NCI-H524 treated with DMSO at 0.1 percent for 48 hours (cell line): ENCODE measurements around the gene GPR25.

ENCODE experiments used
- DNase-seq: peaks from one replicate; lab custom pipeline; 2025; lab: John Stamatoyannopoulos, UW

Gene GPR25

DNA sequence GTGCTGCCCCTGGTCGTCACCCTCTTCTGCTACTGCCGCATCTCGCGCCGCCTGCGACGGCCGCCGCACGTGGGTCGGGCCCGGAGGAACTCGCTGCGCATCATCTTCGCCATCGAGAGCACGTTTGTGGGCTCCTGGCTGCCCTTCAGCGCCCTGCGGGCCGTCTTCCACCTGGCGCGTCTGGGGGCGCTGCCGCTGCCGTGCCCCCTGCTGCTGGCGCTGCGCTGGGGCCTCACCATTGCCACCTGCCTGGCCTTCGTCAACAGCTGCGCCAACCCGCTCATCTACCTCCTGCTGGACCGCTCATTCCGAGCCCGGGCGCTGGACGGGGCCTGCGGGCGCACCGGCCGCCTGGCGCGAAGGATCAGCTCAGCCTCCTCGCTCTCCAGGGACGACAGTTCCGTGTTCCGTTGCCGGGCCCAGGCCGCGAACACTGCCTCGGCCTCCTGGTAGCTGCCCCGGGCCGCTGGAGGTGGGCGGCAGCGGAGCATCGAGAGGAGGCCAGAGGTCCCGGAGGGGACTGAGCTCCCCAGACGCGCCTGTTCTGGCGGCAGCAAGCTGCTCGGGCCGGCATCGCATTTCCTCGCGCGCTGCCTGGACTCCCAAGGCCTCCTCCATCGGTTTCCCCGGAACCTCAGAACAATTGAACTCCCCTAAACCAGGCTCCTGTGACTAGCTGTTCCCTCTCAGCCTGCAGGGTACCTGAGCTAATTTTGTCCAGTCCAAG, 1.1 kb downstream of the GPR25 start:
- no peak for DNase-seq

DNA sequence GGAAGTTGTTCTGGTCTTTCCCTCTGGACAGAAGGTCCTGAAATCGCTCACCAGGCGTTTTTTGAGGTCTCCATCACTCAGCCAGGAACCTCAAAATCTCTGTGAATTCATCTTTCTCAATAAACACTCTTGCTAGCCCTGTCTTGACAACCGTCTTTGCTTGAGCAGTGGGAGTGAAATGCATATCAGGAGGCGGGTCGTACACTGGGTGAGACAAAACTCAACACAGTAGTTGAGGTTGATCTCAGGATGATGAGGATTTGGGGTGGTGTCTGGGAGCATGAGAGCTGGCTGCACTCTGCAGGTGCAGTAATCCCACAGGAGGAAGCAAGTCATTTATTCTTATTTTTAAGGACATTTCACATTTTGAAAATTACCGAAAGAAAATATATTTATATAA, 1.9 kb downstream of the GPR25 start:
- DNase-seq, result no peak

DNA sequence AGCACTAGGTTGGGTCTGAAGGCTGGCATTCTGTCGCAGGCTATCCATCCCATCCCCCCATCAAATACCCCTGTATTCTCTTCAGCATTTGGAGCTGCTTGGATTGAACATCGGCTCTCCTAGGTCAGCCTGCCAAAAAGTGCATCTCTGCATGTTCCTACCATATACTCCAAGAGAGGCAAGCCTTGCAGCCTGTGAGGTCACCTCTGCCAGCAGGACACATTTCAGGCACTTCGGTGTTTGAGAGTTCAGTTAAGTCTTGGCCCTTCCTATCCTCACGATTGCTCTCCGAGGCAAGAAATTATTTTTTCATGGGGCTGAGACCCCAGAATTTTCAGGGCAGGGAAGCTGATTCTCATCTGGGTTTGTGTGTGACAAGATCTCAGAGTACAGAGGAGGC, 2.6 kb downstream of the GPR25 start:
- no peak for DNase-seq

DNA sequence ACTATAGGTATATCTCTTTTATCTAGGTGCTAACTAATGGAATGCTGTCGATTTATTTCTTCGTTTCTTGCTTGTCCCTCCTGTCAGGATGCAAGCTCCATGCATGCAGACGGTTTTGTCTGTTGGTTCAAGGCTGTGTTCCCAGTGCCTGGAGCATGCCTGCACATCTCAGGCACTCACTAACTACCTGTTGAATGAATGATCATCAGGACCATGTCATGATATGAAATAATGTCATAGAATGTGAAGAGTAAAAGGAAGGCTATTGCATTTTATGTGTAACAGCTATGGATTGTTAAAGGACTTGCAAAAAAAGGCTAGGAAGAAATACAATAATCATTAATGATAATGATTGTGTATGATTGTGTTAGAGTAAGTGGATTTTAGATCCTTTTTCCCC, 4.2 kb downstream of the GPR25 start:
- DNase-seq, result no peak

DNA sequence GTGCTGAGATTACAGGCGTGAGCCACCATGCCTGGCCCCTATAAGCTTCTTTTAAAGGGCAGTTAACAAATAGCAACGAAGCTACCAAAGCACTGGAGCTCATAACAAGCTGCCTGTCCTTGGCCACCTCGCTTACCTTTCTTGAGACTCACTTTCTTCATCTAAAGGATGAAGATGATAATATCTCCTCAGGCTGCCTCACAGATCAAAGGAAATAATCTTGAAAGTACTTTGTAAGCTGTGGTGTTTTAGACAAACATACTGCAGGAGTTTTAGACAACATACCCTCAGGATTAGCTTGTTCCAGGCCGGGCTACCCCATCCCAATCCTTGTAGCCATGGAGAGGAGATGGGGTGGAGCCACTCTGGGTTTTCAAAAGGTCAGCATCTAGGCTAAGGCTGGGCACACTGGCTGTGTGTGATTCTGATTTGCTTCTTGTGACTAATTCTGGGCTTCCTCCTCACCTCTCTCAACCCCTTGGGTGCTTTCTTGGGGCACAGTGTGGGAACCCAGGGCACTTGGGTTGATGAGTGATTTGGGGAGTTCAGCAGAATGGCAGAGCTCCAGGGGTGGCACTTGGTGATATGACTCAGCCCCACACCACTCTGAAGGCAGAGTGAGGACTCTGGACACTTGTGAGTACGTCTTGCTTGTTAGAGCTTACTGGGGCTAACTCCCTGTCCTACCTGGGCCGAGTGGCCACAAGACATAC, 5.2 kb downstream of the GPR25 start:
- DNase-seq, result no peak

DNA sequence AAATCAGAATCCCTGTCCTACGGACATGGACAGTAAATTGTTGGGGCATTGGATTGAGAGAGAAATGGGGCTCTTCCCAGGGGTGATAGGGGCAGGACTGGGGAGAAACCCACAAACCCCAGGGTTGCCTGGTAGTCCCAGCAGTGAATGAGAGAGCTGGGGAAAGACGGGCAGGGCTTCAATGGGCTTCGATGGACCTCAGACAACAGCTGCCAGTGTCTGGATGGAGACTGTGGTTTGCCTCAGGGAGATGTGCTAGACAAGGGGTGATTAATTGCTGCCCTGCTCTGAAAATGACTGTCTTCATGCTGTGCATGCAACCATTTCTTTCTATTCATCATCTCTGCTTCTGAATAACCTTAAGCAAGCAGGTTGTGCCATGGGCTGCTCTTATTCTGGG, 7.4 kb downstream of the GPR25 start:
- no peak for DNase-seq

DNA sequence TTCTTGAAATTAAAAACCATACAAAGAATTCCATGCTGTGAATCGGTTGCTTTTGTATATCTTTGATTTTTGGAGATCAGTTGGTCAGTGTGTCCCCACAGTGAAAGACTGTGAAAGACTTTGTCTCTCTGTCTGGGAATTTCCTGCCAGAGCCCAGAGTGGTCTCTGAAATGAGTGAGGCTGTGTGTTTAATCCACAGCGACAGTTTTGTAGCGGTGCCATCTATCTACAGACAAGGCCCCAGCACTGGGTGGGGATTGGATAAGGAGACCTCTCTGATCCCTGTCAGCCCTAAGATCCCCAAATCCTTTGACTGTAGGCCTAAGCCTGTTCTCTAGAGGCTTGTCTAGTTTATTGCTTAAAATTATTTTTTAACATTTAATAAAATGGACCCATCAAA, 10.3 kb downstream of the GPR25 start:
- no peak for DNase-seq

DNA sequence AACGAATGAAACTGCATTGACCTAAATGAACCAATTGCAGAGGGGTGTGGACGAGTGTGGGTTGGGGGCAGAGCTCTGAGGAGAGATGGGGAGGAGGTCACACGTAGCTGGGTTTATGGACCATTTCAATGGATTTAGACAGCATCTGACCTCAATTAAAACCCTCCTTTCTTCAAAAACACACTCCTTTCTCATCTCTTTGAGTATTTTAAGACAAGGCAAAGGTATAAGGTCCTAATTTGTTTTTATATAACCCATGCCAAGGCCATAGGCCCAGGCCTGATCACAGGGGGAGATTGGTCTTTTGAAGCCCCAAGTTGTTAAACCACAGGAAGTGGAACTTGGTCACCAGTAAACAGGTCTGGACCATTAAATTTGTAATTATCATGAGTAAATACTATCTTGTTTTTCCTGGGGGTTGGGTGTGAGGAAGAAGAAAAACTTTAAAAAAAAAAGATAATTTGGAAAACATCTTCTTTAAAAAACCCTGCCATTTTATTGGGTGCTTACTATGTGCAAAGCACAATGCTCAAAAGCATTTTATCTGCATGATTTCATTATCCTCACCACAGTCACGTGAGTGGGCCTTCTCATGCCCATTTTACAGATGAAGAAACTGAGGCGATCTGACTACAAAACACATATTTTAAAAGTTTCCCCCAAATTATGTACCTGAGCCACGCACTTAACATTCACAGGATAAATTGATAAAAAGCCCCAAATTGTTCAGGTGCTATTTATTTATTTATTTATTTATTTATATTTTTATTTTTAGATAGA, 13.0 kb downstream of the GPR25 start:
- no peak for DNase-seq

DNA sequence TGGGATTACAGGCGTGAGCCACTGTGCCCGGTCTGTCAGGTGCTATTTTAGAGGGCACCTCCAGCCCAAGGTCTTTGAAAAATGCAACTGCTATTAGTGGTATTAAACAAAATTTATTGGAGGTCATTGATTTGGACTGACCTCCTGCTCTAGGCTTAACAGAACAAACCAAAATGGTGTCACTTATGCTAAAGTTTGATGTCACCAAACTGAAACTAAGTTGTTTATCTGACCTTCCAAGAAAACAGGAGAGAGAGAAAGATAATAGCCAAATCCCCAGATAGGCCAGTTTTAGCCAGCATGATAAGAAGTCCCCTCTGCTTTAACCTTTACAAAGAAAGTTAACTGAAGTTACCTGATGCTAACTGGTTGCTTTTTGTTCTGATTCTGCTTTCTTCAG, 13.8 kb downstream of the GPR25 start:
- DNase-seq, result no peak

DNA sequence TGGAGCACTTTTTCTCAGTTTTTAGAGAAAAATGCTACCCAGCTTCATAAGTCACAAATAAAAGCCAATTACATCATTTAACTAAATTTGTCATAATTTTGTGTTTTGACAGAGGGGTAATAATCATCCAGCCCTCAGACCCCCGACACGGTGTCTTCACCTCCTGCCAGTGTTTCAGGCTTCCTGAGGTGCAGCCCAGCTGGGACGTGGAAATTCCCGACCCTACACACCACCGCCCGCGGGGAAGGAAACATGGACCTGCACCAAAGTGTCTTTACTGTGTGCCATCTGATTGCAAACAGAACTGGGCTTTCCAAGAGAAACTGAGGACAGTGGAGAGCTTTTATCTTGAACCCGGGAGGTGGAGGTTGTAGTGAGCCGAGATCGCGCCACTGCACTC, 14.3 kb downstream of the GPR25 start:
- no peak for DNase-seq

DNA sequence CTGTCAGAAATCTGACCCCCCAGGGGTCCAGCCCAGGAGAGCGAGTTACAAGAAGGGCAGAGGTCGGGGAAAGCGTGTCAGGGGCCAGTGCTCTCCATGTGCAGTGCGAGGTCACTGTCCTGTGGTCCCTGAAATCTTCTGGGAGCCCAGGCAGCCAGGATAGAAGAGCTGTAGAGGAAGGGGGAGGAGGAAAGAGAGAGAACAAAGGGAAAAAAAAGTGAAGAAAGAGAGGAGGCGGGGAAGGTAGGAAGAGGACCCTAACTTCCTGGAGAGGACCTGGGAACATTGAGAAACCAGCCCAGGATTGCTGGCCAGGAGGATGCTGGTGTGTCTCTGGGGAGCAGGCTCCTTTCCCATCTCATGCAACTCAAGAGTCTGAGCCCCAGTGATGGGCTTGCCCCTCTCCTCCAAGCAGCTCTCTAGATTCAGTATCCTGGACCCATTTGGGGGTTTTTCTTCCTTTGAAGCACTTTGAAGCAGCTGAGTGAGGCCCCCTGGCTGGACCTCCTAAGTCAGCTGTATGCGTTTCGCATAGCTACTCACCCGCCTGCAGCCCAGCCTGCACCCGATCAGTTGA, 15.1 kb downstream of the GPR25 start:
- DNase-seq, result no peak

DNA sequence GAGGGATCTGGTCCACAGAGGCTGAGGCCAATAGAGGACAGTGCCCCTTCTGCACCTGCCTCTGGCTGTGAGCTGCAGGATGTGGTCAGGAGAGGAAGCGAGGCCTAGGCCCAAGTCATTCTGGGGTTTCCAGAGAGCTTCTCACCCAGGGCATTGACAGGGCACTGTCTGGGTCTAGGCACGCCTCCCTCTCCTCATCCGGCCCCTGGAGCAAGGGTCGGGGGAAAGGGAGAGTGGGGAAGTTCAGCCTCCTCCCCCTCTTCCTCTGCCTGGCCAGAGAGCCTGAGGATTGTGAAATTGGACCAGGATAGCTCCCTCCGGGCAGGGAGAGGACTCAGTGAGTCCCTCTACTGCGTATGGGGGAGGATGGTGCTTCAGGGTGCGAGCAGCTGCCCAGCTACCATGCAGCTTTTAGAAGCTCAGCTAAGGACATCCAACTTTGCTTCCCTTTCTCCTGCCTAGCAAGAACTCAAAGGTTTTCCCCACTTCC, 15.6 kb downstream of the GPR25 start:
- no peak for DNase-seq

DNA sequence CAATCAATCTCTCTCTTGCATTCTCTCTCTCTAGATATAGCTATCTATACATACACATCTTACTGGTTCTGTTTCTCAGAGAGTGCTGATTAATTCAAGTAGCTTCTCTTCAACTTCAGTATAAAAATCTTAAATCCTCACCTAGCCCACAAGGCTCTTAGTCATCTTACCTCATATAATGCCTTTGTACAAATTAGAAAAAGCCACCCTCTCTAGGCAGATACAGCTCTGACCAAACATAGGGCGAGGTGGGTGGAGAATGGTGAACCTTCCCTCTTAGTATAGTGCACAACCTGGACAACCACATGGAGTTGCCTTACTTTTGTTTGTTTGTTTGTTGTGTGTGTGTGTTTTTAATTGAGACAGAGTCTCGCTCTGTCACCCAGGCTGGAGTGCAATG, 16.8 kb downstream of the GPR25 start:
- no peak for DNase-seq

DNA sequence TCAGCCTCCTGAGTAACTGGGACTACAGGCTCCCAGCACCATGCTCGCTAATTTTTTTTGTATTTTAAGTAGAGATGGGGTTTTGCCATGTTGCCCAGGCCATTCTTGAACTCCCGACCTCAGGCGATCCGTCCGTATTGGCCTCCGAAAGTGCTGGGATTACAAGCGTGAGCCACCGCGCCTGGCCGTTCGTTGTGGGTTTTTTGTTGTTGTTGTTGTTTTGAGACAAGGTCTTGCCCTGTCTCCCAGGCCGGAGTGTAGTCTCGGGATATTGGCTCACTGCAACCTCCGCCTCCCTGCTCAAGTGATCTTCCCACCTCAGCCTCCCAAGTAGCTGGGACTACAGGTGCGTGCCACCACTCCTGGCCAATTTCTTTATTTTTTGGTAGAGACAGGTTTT, 17.2 kb downstream of the GPR25 start:
- no peak for DNase-seq

DNA sequence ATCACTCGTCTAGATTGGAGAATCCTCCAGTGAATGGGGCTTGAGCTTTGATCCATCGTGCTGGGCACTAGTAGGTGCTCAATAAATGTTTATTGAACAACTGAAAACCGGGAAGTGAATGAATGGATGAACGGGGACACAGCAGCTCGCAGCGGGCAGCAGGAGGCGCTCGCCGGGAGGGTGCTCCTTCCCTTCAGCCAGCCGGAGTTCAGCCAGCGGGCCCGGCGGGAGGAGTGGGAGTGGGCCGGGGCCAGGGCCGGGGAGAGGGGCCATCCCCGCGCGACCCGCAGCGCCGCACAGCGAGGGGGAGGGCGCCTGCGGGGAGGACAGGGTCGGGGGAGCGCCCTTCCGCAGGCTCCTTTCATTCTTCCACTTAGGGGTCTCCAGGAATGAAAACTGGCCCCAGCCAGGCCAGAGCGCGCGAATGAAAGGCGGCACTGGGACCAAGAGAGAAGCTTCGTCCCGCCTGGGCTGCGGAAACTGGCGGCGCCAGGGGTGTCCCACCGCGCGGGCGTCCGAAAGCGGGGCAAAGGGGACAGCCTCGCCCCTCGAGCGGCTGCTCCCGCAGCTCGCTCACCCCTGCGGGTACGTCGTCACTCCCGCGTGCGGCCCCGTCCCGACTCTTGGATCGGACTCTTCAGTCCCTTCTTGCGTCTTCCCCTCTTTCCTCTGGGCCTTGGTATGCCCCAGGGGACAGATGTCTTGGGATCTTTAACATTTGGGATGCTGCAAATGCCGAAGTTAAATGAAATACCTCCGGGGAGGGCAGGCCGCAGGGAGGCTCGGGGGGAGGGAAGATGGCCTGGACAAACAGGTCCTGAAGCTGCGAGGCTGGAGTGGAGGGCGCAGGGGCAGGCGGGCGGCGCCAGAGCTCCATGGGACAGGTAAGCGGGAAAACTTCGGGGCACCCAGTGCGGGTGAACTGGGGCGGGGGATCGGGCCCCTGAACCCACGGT, 18.3 kb downstream of the GPR25 start:
- peak; percentile 22 for DNase-seq

DNA sequence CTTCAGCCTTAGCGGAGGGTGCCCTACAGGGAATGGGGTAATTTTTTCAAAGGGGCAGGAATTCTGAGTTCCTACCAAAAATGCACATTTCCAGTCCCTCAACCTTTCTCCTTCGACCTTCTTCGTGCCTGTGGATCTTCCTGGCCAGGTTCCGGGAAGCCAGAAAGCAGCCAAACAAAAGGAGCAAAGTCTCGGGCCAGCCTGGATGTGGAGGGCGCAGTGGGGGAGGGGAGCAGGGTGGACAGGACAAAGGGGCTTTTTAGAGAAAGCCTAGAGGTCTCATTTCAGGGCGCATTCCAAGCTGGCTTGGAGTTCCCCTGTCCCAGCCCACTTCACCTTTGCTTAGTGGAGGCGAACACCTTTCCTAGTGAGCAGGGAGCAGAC, 19.0 kb downstream of the GPR25 start:
- no peak for DNase-seq

DNA sequence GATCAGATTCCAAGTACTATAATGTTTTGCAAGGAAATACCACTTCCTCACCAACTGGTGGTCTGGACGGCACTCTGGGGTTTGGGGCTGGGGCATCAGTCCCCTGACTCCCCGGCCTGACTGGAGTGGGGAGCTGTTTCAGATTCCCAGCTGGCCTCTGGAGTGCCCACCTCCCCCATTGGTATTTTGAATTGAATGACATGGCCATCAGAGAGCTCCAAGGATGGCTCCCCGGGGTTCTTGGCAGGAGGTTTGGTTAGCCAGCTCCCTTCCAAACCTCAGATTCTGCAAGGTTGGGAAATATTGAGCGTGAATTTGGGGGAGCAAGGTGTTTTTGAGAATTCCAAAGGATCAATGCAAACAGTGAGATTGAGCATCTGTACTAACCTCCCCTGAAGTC, 19.8 kb downstream of the GPR25 start:
- DNase-seq, result no peak

DNA sequence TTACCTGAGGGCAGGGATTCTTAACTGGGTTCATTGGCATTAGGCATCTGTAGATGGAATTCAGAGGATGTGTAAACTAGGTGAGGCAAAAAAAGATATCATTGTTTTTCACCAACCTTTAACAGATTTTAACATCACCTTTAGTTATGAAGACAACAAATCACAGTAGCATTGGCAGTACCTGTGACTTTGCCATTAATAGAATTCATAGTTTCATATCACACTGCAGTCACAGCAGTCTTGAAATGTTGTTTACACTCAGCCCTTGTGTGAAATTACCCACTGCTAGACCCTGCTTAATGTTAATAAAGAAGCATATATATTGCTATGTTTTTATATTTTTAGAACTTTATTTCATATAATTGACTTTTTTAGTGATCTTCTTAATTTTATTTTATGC, 20.2 kb downstream of the GPR25 start:
- DNase-seq, result no peak

DNA sequence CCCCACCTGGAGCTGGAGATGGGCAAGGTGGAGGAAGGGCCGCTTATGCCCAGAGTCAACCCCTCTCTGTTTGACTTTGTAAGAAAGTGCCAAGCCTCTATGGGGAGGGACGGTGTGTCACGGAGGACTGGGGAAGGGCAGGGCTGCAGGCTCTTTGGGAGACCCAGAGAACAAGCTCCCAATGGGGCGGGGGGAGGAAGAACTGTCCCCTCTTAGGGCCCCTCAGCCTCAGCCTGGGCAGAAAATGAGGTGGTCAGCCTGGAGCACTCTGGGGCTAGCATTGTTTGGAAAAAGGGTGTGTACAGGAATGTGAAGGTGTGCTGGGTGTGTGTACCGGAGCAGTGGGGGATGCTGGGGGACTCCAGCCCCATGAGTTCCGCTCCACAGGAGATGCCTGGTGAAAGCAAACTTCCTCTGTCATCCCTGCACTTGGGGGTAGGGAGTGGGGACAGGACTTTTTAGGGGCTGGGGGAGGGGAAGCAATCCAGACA, 20.7 kb downstream of the GPR25 start:
- no peak for DNase-seq

DNA sequence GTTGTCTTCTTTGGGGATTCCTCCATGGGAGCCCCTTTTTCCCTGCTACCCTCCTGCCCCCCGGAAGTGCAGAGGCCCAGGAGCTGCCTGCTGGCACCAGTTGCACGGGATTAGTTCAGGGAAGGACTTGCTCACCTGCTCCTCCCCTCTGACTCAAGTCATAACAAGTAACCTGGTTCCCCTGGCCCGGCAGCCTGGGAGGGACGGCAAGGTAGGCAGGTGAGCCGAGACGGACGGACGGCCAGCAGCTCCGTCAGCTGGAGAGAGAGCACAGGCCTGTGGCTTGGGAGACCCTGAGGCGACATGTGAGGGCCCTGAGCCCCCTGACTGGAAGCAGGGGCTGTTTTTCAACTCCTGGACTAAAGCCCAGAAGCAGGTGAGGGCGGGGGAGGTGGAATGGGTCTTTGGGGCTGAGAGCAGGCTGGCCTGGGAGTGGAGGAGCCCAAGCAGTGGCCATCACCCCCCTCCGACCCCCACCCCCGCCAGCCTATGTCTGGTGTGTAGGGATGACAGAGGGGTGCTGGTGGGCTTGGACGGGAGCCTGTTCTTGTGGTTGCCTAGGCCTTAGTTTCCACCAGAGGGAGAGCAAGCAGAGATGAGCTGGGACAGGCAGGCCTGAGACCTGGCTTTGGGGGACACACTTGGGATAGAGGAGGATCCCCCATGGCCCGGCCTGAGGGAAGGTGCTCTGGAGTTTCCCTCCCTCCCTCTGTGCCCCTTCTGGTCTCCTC, 22.1 kb downstream of the GPR25 start, which contains the start of gene INAVA:
Gene INAVA (plus strand): TSS at position 189 of the 731 bp plus-strand sequence. CDS start 3,501 bp downstream, outside the sequence.
- DNase-seq, result no peak

DNA sequence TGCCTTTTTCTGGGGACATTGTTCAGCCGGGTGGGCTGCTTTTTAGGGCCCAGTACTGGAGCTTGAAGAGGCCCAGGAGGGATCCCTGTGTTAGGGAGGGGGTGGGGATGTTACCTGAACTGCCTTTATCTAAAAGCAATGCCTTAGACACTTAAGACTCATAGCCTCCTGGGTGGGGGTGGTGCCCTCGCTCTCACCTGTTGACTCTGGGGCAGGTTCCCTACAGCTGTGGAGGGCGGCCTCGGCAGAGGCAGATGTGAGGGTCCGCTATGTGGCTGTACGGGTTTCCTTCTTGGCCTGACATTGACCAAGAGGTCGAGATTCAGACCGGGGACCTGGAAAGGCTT, 22.6 kb downstream of the GPR25 start:
- no peak for DNase-seq
